Naive thymus-derived CD8-positive, alpha-beta T cell (primary cell): ENCODE data around the gene CASP8. TPM values are rescaled to one million over a fixed set of nuclear protein-coding genes. Genes with fewer than 3 reads are reported as not detected.
A peak's percentile ranks its signal among the peaks of the same experiment; 100 is the strongest.

ENCODE experiments used
- ATAC-seq, 2 donors: fragments of 150-1000 bp; cut with Tn5 transposase in 1 of 2; sonication (Bioruptor Pico), chemical (Tn5 transposase) in 1 of 2; 1 replicate in 1 of 2; 2 replicates in 1 of 2; pipeline ENCODE4 v1.10.0; 2021; ENCODE audit warnings: mild to moderate bottlenecking in 2 of 2, moderate library complexity in 2 of 2
- POLR2A ChIA-PET: fragments of 350-600 bp; sonication (Branson Sonifier 250); formaldehyde crosslinking; loops from one replicate; lab custom pipeline; 2021; ENCODE audit warnings: antibody characterized with exemption; lab: Charles Lee
- DNase-seq, 10 donors: peaks; one replicate each; pipeline versions ENCODE4 v3.0.0 to v3.0.0-alpha.2; 2020 to 2022
- H3K27ac Mint-ChIP-seq, 10 donors: one replicate each; pipeline ENCODE4 v1.8.0; 2020 to 2022; ENCODE audit warnings: mild to moderate bottlenecking in 10 of 10, mixed read lengths in 10 of 10, moderate library complexity in 4 of 10, inconsistent platforms in 1 of 10
- H3K27me3 Mint-ChIP-seq, 5 donors: one replicate each; pipeline ENCODE4 v1.8.0; 2021 to 2022; ENCODE audit warnings: mixed read lengths in 5 of 5
- H3K36me3 Mint-ChIP-seq, 3 donors: one replicate each; pipeline ENCODE4 v1.8.0; 2020 to 2022; ENCODE audit warnings: mixed read lengths in 3 of 3, mild to moderate bottlenecking in 2 of 3, inconsistent platforms in 1 of 3
- H3K4me1 Mint-ChIP-seq, 4 donors: one replicate each; pipeline ENCODE4 v1.8.0; 2021 to 2022; ENCODE audit warnings: mixed read lengths in 4 of 4
- H3K4me3 Mint-ChIP-seq, 10 donors: one replicate each; pipeline ENCODE4 v1.8.0; 2020 to 2022; ENCODE audit warnings: mild to moderate bottlenecking in 10 of 10, mixed read lengths in 10 of 10, moderate library complexity in 6 of 10, inconsistent platforms in 1 of 10
- H3K9me3 Mint-ChIP-seq, 9 donors: one replicate each; pipeline ENCODE4 v1.8.0; 2020 to 2022; ENCODE audit warnings: mixed read lengths in 9 of 9, mild to moderate bottlenecking in 3 of 9, inconsistent platforms in 1 of 9, moderate library complexity in 1 of 9
- polyA plus RNA-seq, 3 donors: library from polyadenylated mRNA; unstranded; fragments of 300-500 nt; fragmentation: Illumina TruSeq; gene quantifications; one replicate each; pipeline ENCODE4 v1.2.3, GENCODE V29; 2021
- total RNA-seq, 8 experiments: library from RNA in 2 of 8; stranded (reverse) in 2 of 8; gene quantifications; one replicate each; pipeline ENCODE4 v1.2.3 and lab custom pipeline; 2021 to 2026

The CASP8 gene
- total and polyA plus RNA-seq, 5 experiments from 2014 or later, result 25.0 to 212 (median 56.5) TPM

GRCh38 chr2:201308914-201309313, 48.6 kb downstream of the CASP8 start:
- Mint-ChIP-seq H3K27me3 (no peaks in the 10 kb centered on the region), H3K9me3 (peaks cover 0 to 22% (median 9%) of the 10 kb centered on the region in 9 donors), H3K36me3 (peaks cover 42 to 77% (median 52%) of the 10 kb centered on the region in 3 donors), H3K4me3 (no peak overlapping the region), H3K27ac (no peak overlapping the region), H3K4me1 (peaks cover 0 to 2% (median 0%) of the 10 kb centered on the region in 4 donors)
- ATAC-seq (no peak), DNase-seq (no peak)
- POLR2A ChIA-PET, result no interaction called here

GRCh38 chr2:201313362-201313761, 53.0 kb downstream of the CASP8 start:
- Mint-ChIP-seq H3K4me1 (peaks cover 0 to 4% (median 0%) of the 10 kb centered on the region in 4 donors), H3K27ac (no peak overlapping the region)
- ATAC-seq, result no peak

GRCh38 chr2:201319511-201319910, 59.2 kb downstream of the CASP8 start:
- H3K27ac Mint-ChIP-seq, result no peak overlapping the region
- H3K4me3 Mint-ChIP-seq, result no peak overlapping the region
- peaks cover 20 to 58% (median 46%) of the 10 kb centered on the region in 9 donors for H3K9me3 Mint-ChIP-seq
- DNase-seq (no peak), ATAC-seq (no peak)
- H3K4me1 Mint-ChIP-seq, result peaks cover 0 to 4% (median 0%) of the 10 kb centered on the region in 4 donors
- peaks cover 32 to 78% (median 57%) of the 10 kb centered on the region in 3 donors for H3K36me3 Mint-ChIP-seq
- no peaks in the 10 kb centered on the region for H3K27me3 Mint-ChIP-seq
- POLR2A ChIA-PET, result no interaction called here

More at GRCh38 chr2:201313362-201313761, 53.0 kb downstream of the CASP8 start:
- no peak overlapping the region for H3K4me3 Mint-ChIP-seq
- H3K27me3 Mint-ChIP-seq, result no peaks in the 10 kb centered on the region
- POLR2A ChIA-PET, result interaction anchor here (1.1 kb wide), 1 partner anchor 93 kb away, joined by 5 read pairs; no protein-coding TSS in a partner anchor
- H3K36me3 Mint-ChIP-seq, result peaks cover 35 to 85% (median 54%) of the 10 kb centered on the region in 3 donors
- no peak for DNase-seq
- H3K9me3 Mint-ChIP-seq, result peaks cover 14 to 42% (median 30%) of the 10 kb centered on the region in 9 donors

DNA sequence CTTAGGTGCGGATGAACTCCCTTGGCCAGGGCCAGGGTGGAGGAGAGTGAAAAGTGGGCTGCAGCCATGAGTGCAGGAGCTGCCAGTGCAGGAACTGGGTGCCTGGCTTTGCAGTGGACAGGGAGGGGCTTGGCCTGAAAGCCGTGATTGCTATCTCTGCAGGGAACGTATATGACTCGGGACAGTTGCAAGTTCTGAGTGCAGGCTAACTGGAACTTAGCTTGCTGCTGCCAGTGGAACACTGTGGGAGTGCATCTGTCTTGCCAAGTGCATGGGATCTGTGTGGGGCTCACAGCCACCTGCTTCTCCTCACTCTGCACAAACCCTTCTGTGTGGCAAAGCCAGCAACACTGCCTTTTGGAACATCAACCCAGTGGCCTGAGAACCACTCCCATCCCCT, 59.9 kb downstream of the CASP8 start:
- peaks cover 34 to 77% (median 53%) of the 10 kb centered on the region in 3 donors for H3K36me3 Mint-ChIP-seq
- no peak overlapping the region for H3K27ac Mint-ChIP-seq
- H3K27me3 Mint-ChIP-seq, result no peaks in the 10 kb centered on the region
- H3K4me1 Mint-ChIP-seq, result peaks cover 0 to 4% (median 0%) of the 10 kb centered on the region in 4 donors
- DNase-seq (no peak), ATAC-seq (no peak)
- no peak overlapping the region for H3K4me3 Mint-ChIP-seq
- POLR2A ChIA-PET, result no interaction called here
- H3K9me3 Mint-ChIP-seq, result peaks cover 20 to 58% (median 46%) of the 10 kb centered on the region in 9 donors

DNA sequence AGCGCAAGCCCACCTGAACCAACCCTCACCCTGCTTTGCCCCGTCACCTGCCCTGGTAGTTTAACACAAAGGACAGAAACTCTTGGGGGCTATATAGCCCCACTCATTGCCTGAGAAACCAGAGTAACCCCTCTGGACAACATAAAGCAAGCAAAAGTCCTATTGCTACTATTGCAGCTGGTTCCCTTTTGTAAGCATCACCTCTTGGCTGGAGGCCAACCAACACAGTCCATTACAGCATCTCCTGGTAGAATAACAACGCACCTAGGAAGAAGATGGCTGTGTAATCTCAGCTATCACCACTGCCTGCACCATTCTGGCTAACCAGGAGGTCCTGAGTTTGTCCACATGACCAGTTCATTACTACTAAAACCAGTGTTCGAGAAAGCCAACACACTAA, 60.4 kb downstream of the CASP8 start:
- POLR2A ChIA-PET, result no interaction called here
- peaks cover 20 to 60% (median 47%) of the 10 kb centered on the region in 9 donors for H3K9me3 Mint-ChIP-seq
- ATAC-seq, result no peak

GRCh38 chr2:201322772-201323171, 62.4 kb downstream of the CASP8 start:
- H3K36me3 Mint-ChIP-seq, result peaks cover 34 to 65% (median 61%) of the 10 kb centered on the region in 3 donors
- ATAC-seq, result no peak
- H3K27ac Mint-ChIP-seq, result no peak overlapping the region
- no peak overlapping the region for H3K4me3 Mint-ChIP-seq
- POLR2A ChIA-PET, result no interaction called here
- DNase-seq, result no peak
- H3K27me3 Mint-ChIP-seq, result no peaks in the 10 kb centered on the region
- H3K4me1 Mint-ChIP-seq, result peaks cover 0 to 2% (median 0%) of the 10 kb centered on the region in 4 donors
- H3K9me3 Mint-ChIP-seq, result peaks cover 20 to 69% (median 47%) of the 10 kb centered on the region in 9 donors

More for the DNA sequence above, 60.4 kb downstream of the CASP8 start:
- Mint-ChIP-seq H3K4me3 (no peak overlapping the region), H3K27me3 (no peaks in the 10 kb centered on the region), H3K27ac (no peak overlapping the region), H3K36me3 (peaks cover 34 to 76% (median 53%) of the 10 kb centered on the region in 3 donors), H3K4me1 (peaks cover 0 to 4% (median 0%) of the 10 kb centered on the region in 4 donors)
- DNase-seq, result no peak

DNA sequence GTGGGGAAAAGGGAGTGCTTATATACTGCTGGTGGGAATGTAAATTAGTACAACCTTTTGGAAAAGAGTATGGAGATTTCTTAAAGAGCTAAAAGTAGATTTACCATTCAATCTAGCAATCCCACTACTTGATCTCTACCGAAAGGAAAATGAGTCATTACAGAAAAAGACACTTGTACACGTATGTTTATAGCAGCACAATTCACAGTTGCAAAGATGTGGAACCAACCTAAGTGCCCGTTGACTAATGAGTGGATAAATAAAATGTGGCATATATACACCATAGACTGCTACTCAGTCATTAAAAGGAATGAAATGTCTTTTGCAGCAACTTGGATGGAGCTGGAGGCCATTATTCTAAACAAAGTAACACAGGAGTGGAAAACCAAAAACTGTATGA, 67.3 kb downstream of the CASP8 start:
- Mint-ChIP-seq H3K27ac (peak overlapping the region in 3 of 10 donors; percentile 2 to 19 (median 10)), H3K27me3 (no peaks in the 10 kb centered on the region), H3K4me1 (peaks cover 7 to 16% (median 12%) of the 10 kb centered on the region in 4 donors), H3K4me3 (no peak overlapping the region), H3K9me3 (peaks cover 7 to 36% (median 30%) of the 10 kb centered on the region in 9 donors), H3K36me3 (peaks cover 16 to 42% (median 36%) of the 10 kb centered on the region in 3 donors)
- ATAC-seq, result no peak
- POLR2A ChIA-PET, result no interaction called here
- no peak for DNase-seq

DNA sequence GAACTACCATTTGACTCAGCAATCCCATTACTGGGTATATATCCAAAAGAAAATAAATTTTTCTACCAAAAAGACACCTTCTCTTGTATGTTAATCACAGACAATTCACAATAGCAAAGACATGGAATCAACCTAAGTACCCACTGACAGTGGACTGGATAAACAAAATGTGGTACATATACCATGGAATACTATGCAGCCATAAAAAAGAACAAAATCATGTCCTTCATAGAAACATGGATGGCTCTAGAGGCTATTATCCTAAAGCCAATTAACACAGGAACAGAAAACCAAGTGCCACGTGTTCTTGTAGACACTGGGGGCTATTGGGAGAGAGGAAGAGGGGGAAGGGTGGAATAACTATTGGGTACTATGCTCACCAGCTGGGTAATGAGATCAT, 69.1 kb downstream of the CASP8 start:
- Mint-ChIP-seq H3K27ac (peak overlapping the region in 1 of 10 donors; percentile 38), H3K9me3 (peaks cover 5 to 25% (median 20%) of the 10 kb centered on the region in 9 donors), H3K27me3 (no peaks in the 10 kb centered on the region), H3K4me1 (peaks cover 7 to 16% (median 12%) of the 10 kb centered on the region in 4 donors), H3K36me3 (peaks cover 7 to 25% (median 20%) of the 10 kb centered on the region in 3 donors), H3K4me3 (no peak overlapping the region)
- DNase-seq (no peak), ATAC-seq (no peak)
- POLR2A ChIA-PET, result no interaction called here

Other genes with a start within 250 kb of the CASP8 start
- gene HYCC2, start 188.9 kb upstream of the CASP8 start, total RNA-seq, result 10 to 100 TPM; 34.2 to 38.1 TPM
- gene HYCC2, start 188.9 kb upstream of the CASP8 start, polyA plus RNA-seq, result 10 to 100 TPM; 20.8 to 32.5 (median 23.0) TPM
- 10 to 100 TPM; 40.6 to 47.8 TPM for gene NDUFB3, start 188.5 kb upstream of the CASP8 start, total RNA-seq
- 100 to 1,000 TPM; 279 to 299 (median 298) TPM for gene NDUFB3, start 188.5 kb upstream of the CASP8 start, polyA plus RNA-seq
- 100 to 1,000 TPM; 127 to 142 TPM for gene CFLAR, start 144.4 kb upstream of the CASP8 start, total RNA-seq
- 10 to 100 TPM; 50.7 to 93.3 (median 63.9) TPM for gene CFLAR, start 144.4 kb upstream of the CASP8 start, polyA plus RNA-seq
- gene CASP10, start 77.4 kb upstream of the CASP8 start, total RNA-seq, result 10 to 100 TPM; 47.2 to 48.1 TPM
- 10 to 100 TPM in 2 of 3 donors, 1 to 10 TPM in 1; 8.6 to 17.5 (median 14.6) TPM for gene CASP10, start 77.4 kb upstream of the CASP8 start, polyA plus RNA-seq
- gene FLACC1, start 96.8 kb downstream of the CASP8 start, total RNA-seq, result 1 to 10 TPM; 5.9 to 8.4 TPM
- 1 to 10 TPM; 1.6 to 1.9 (median 1.9) TPM for gene FLACC1, start 96.8 kb downstream of the CASP8 start, polyA plus RNA-seq
- gene TRAK2, start 190.9 kb downstream of the CASP8 start, total RNA-seq, result 10 to 100 TPM; 36.5 to 37.9 TPM
- 10 to 100 TPM; 20.9 to 30.7 (median 24.7) TPM for gene TRAK2, start 190.9 kb downstream of the CASP8 start, polyA plus RNA-seq
- gene STRADB, start 191.2 kb downstream of the CASP8 start, total RNA-seq, result 10 to 100 TPM; 17.9 to 20.4 TPM
- gene STRADB, start 191.2 kb downstream of the CASP8 start, polyA plus RNA-seq, result 10 to 100 TPM; 31.5 to 33.8 (median 33.5) TPM